NOMO-1 treated with dmso at 0.1 percent for 144 hours (cell line): ENCODE data around the gene LTBP4.
A peak's percentile ranks its signal among the peaks of the same experiment; 100 is the strongest.

Experiments used
- DNase-seq: peaks from one replicate; lab custom pipeline; 2025; ENCODE audit not compliant: unreplicated experiment; lab: John Stamatoyannopoulos, UW

The LTBP4 gene

DNA sequence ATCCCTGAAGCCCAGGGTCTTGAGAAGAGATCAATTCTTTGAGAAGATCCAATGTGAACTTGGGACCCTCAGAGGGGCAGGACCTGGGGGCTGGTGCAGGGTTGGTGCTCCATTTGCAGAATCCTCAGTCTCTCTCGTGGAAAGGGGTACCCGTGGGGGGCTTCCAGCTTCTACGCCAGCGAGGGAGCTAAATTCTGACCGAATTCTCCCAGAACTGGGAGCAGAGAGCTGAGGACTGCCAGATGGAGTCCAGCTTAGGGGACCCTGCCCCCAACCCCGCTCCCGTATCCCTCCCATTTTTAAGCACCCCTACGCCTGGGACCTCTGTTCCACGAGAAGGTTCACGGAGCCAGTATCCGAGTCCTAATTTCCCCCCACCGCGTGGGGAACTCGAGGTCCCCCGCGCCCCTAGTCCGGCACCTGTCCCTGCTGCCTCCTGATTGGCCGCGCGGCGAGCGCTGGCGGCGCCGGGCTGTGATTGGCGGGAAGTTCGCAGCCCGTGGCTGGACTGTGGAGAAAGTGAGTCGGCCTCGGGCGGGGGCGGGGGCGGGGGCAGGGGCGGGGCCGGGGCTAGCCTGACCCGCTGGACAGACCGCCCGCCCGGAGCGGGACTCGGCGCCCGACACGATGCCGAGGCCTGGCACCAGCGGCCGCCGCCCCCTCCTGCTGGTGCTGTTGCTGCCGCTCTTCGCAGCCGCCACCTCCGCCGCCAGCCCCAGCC is 4.4 kb upstream of the LTBP4 start:
- no peak for DNase-seq

- no peak for DNase-seq
Measured at GRCh38 chr19:40597329-40597838, 3.8 kb upstream of the LTBP4 start.

DNA sequence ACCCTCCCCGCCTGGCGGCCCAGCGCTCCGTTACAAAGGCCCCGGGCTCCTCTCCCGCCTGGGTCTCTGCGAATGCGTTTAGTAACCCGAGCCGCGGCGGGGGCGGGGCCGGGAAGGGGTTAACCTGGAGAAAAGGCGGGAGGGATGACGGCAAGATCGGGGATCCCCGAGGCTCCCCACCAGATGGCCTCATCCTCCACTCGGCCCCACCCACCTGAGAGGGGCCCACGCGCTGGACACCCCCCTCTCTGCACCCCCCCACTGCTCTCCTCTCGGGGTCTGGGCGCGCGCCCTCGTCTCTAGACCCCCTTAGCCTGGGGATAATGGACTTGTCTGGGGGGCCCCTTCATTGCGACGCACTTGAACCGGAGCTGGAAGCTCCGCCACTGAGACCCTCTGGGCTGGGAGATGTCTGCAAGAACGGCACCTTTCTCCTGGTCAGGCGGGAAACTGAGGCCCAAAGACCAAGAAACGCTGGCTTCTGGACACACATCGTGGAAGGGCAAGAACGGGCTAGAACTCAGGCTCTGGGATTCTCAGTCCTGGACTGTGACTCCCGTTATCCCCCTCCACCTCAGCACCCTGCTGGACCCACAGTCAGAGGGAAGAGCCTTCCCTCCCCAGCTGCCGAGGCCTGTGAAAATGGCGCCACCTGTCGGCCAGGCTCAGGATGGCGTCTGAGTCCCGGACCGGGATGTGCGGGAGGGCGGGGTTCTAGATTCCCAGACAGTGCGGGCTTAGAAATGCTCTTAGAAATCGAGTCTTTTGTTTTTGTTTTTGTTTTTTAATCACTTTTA is 2.9 kb upstream of the LTBP4 start:
- DNase-seq = peak; percentile 37

DNA sequence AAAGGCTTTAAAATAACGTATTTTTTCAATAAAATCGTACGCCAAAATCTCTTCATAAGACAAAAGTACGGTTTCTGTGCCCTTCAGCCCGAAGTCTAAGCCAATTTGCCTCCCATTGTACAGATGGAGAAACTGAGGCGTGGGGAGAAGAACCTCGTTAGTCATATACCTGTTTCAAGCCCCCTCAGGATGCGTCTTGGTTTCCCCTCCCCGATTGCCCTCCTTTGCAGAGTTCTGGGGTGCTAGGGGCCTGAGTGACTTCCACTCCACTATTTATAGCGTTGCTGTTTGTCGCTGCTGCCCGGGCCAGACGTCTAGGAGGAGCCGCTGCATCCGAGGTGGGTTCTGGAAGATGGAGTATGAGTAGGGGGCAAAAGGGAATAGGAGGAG is 2.3 kb upstream of the LTBP4 start:
- DNase-seq = no peak

DNA sequence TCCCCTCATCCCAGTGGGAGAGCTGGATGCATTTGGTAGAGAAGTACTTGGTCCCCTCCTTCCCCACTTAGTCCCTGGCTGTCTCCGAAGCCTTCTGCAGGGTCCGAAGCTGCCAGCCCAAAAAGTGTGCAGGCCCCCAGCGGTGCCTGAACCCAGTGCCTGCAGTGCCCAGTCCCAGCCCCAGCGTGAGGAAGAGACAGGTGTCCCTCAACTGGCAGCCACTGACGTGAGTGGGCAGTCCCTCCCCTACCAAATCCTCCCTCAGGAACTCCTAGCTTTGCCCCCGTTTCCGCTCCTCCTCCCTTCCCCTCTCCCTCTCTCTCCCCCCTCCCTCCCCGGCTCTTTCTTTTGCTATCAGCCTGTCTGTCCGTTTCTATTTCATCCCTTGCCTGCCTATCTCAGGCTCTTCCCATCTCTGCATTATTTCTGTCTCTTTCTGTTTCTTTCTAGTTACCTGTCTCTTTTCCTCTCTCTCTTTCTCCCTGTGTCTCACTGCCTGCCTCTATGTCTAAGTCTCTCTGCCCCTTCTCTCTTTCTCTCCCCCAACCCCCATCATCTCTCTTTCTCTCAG is 1.8 kb upstream of the LTBP4 start:
- no peak for DNase-seq

DNA sequence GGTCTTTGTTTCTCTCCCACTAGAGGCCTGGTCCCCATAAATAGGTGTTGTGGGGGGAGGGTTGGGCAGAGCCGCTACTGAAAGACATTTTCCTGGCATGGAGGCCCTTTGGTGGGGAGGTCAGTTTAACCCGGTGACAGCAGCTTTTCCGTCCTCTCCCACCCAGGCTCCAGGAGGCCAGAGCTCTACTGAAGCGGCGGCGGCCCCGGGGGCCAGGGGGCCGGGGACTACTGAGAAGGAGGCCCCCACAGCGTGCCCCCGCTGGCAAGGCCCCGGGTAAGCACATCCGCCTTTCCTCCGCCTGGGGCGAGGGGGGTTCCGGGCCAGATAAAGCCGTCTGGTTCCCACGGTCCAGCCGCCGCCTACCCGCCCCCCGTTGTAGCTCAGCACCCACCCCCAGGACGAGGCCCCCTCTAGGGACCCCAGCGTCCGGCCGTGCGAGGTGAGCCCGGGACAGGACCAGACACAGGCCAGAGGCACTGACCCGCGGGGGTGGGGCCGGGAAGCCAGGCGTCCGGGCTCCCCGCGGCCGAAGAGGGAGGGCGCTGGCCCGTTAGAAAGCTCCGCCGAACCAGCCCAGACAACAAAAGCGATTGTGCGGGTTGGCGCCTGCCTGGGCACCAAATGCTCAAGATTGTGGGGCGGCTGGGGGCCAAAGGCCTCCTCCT is 1.1 kb upstream of the LTBP4 start:
- DNase-seq = no peak

GRCh38 chr19:40600570-40601133 is 517 bp upstream of the LTBP4 start:
- DNase-seq = no peak

DNA sequence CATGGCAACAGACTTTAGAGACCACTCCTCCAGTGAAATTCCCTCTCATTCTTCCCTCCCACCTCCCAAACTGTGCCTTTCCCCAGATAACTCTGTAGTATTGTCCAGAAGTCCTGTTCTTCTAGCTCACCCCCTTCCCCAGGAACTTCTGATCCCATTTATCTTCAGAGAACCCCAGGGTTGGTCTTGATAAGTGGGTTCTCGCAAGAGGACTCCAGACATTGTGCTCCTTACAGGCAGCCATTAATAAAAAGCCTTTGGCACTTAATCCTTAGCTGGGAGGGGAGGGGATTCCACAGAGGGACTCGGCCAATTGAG is 1.9 kb downstream of the LTBP4 start:
- no peak for DNase-seq

- peak; percentile 98 for DNase-seq
Measured at GRCh38 chr19:40603389-40604170, 2.4 kb downstream of the LTBP4 start.

GRCh38 chr19:40604171-40604646 is 3.0 kb downstream of the LTBP4 start:
- no peak for DNase-seq

DNA sequence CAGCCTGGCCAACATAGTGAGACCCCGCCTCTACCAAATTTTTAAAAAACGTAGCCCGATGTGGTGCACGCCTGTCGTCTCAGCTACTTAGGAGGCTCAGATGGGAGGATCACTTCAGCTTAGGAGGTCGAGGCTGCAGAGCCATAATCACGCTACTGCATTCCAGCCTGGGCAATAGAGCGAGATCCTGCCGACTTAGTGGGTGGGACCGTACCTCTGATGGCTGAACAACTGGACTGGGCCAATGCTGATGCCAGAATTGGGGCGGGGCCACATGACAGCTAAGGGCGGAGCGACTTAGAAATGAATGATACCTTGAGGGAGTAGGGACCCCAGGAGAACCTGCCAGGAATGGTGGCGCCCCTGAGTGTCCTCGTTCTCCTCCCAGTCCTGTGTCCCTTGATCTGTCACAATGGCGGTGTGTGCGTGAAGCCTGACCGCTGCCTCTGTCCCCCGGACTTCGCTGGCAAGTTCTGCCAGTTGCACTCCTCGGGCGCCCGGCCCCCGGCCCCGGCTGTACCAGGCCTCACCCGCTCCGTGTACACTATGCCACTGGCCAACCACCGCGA is 3.6 kb downstream of the LTBP4 start:
- DNase-seq = no peak

DNA sequence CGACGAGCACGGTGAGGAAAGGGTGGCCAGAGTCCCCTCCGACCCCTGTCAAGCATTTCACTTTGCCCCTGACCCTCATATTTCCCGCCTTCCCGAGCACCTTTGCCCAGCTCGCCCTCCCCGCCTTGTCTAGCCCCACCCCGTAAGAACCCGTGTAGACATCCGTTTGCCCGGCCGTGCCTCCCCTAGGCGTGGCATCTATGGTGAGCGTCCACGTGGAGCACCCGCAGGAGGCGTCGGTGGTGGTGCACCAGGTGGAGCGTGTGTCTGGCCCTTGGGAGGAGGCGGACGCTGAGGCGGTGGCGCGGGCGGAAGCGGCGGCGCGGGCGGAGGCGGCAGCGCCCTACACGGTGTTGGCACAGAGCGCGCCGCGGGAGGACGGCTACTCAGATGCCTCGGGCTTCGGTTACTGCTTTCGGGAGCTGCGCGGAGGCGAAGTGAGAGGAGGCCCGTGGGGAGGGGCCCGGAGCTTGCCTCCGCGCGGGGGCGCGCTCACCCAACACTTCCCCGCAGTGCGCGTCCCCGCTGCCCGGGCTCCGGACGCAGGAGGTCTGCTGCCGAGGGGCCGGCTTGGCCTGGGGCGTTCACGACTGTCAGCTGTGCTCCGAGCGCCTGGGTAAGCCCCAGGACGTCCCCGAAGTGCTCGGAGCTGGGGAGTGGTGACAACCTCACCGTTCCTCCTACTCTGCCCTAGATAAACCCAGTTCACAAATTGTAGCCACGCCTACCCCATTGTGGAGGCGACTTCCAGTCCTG is 4.2 kb downstream of the LTBP4 start:
- DNase-seq = peak; percentile 81

GRCh38 chr19:40607311-40608239 is 6.4 kb downstream of the LTBP4 start:
- DNase-seq = no peak

DNA sequence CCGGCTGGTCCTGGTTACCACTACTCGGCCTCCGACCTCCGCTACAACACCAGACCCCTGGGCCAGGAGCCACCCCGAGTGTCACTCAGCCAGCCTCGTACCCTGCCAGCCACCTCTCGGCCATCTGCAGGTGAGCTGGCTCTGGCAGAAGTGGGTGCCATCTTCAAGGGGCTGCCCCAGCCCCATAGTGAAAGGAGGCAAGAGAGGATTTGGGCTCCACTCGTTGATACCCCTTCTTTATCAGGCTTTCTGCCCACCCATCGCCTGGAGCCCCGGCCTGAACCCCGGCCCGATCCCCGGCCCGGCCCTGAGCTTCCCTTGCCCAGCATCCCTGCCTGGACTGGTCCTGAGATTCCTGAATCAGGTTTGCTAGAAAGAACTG is 7.1 kb downstream of the LTBP4 start:
- no peak for DNase-seq

- DNase-seq = no peak
Measured at GRCh38 chr19:40608957-40609356, 7.8 kb downstream of the LTBP4 start.

- DNase-seq = peak; percentile 86
Measured at GRCh38 chr19:40609561-40610395, 8.6 kb downstream of the LTBP4 start.

- DNase-seq = no peak
Measured at GRCh38 chr19:40610396-40611064, 9.4 kb downstream of the LTBP4 start.
